ENCODE measurements around the gene KRT79. TPM values are rescaled to one million over a fixed set of nuclear protein-coding genes. Genes with fewer than 3 reads are reported as not detected.

KRT79 gene
- total RNA-seq, 2 experiments from 2014 or later: not detected

DNA sequence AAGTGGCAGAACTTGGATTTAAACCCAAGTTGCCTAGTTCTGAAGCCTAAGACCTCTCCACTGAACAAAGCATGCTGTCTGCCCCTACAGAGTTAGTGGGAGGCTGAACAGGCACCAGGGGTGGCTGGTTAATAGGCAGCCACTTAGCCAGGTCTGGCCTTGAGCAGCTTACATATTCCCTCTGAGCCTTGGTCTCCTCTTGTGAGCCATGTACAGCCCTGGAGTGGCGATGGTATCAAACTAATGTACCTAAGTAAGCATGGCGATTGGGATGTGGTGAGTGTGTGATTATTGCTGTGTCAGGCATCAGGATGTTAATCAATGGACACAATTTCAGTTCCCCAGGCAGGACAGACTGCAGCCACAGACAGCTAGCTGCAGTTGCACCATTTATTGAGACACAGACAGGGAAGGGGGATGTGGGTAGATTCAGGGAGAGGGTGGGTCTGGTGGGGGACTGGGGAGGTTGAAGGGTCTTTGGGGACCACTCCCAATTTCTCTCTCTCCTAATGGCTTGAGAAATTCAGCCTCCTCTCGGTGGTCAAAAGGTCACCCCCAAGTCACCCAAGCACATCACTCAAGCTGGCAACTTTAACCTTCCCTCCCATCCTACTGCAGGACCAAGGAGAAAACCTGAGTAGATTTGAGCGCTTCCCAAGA is 12.9 kb downstream of the KRT79 start:
- peaks cover 10% of the 10 kb centered on the region for H3K4me1 Mint-ChIP-seq (ENCODE audit: low read depth)
- H3K36me3 Mint-ChIP-seq (ENCODE audit: low read depth): no peaks in the 10 kb centered on the region

DNA sequence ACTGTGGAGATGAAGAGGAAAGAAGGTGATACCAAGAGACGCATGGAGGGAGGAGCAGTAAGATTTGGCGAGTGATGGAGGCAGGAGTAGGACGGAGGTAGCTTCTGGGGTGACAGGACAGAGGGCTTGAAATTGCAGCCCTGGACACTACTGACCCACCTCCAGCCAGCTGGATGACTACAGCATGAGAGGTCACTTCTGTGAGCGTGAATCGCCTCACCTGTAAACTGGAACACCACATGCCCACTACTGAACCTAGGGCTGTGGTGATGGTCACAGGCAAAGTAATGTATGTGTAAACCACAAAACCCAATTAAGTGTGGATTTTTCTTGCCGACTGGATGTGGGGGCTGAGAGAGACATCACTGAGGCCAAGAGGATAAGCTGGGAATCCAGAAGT is 13.6 kb downstream of the KRT79 start:
- intact Hi-C loops (cut with micrococcal nuclease): no loop called here
- no peak overlapping the region for H3K4me3 Mint-ChIP-seq
- no peak for DNase-seq
- no peaks in the 10 kb centered on the region for H3K36me3 Mint-ChIP-seq (ENCODE audit: low read depth)
- CTCF ChIA-PET: interaction anchor here (1.4 kb wide), 1 partner anchor 237 kb away, joined by 3 read pairs; no protein-coding TSS in a partner anchor
- H3K27ac Mint-ChIP-seq: no peak overlapping the region
- no peaks in the 10 kb centered on the region for H3K27me3 Mint-ChIP-seq (ENCODE audit: low read depth)
- H3K9me3 Mint-ChIP-seq: no peaks in the 10 kb centered on the region
- peaks cover 10% of the 10 kb centered on the region for H3K4me1 Mint-ChIP-seq (ENCODE audit: low read depth)

More for the DNA sequence above, 12.9 kb downstream of the KRT79 start:
- Mint-ChIP-seq H3K27ac (no peak overlapping the region), H3K4me3 (no peak overlapping the region), H3K27me3 (ENCODE audit: low read depth) (no peaks in the 10 kb centered on the region), H3K9me3 (no peaks in the 10 kb centered on the region)
- no peak for DNase-seq
- CTCF ChIA-PET: interaction anchor here (1.4 kb wide), 1 partner anchor 238 kb away, joined by 3 read pairs; no protein-coding TSS in a partner anchor
- intact Hi-C loops (cut with micrococcal nuclease): no loop called here

DNA sequence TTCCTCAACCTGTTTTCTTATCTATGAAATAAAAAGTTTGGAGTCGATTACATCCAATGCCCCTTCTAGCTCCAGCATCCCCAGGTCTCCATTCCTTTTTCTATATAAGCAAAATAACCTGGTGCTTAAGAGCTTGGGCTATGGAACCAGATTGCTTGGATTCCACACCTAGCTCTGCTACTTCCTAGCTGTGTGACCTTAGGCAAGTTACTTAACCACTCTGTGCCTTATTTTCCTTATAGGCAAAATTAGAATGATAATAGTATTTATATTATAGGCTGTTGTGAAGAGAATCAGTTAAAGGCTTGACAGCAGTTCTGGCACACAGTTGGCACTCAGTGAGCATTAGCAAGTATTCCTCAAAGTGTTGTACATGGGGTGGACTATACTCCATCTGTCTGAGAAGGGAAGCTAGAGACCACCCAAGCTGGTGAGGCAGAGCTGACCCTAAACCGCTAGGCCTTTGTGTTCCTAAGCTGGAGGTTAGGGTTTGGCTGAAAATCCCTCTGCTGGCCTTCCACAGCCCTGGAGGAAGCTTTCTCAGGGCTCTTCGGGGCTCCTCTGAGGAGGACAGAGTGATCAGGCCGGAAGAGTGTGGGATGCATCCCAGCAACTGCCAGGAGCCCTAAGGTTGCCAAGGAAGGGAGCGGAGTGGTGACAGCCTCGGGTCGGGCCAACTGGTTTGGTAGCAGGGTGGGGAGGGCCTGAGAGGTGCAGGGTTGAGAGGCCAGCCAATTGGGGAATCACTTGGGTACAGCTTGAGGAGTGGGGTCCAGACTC is 14.2 kb downstream of the KRT79 start:
- H3K36me3 Mint-ChIP-seq (ENCODE audit: low read depth): no peaks in the 10 kb centered on the region
- H3K27me3 Mint-ChIP-seq (ENCODE audit: low read depth): no peaks in the 10 kb centered on the region
- H3K9me3 Mint-ChIP-seq: no peaks in the 10 kb centered on the region
- H3K4me1 Mint-ChIP-seq (ENCODE audit: low read depth): peaks cover 10% of the 10 kb centered on the region
- no peak overlapping the region for H3K4me3 Mint-ChIP-seq
- no peak for DNase-seq
- intact Hi-C loops (cut with micrococcal nuclease): no loop called here
- CTCF ChIA-PET: interaction anchor here (0.6 to 1.4 kb wide), 3 partner anchors 62 to 598 kb away, joined by 3 read pairs; no protein-coding TSS in a partner anchor
- no peak overlapping the region for H3K27ac Mint-ChIP-seq

DNA sequence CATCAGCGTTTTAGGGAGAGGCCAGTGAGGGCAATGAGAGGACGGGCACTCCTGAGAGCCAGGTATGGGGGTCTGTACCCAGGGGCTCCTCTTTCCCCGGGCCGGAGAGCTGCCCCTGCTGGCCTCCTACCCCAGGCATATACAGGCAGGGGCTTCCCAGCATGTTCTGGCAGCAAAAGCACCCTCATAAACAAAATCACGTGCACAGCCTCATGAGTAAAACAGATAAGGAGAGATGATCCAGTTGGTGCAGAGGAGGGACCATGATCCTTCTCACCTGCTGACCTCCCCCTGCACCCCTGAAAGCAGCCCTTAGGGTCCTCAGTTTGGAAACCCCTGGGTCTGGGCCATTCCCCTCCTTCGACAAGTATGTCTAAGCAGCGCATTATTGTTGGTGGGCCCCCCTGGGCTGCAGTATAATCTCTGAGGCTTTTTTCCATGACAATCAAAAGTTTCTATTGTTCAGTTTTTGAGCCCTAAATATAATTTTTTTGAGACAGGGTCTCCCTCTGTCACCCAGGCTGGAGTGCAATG is 15.2 kb downstream of the KRT79 start:
- CTCF ChIA-PET: no interaction called here
- H3K27ac Mint-ChIP-seq: no peak overlapping the region

DNA sequence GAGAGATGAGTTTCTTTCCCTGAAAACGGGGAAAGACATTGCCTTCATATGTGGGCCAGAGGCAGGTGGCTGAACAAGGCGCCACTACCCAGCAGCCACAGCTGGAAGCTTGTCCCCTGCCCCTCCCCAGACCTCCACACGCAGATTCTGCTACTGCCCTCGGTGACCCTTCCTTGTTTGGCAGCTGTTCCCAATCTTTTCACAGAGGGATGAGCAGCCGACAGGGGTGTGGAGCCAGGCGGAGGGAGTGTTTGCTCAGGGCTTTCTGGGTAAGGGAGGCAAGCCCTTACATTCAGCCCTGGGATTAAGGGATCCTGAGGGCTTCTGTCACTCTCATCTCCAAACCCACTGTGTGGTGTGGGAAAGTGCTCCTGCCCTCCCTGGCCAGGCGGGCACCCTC is 15.7 kb downstream of the KRT79 start:
- no peak for DNase-seq
- Mint-ChIP-seq H3K36me3 (ENCODE audit: low read depth) (no peaks in the 10 kb centered on the region), H3K4me3 (no peak overlapping the region), H3K9me3 (no peaks in the 10 kb centered on the region), H3K27me3 (ENCODE audit: low read depth) (no peaks in the 10 kb centered on the region), H3K27ac (no peak overlapping the region), H3K4me1 (ENCODE audit: low read depth) (peaks cover 10% of the 10 kb centered on the region)
- CTCF ChIA-PET: interaction anchor here (1.5 kb wide), 1 partner anchor 61 kb away, joined by 3 read pairs; no protein-coding TSS in a partner anchor
- intact Hi-C loops (cut with micrococcal nuclease): no loop called here

More for the DNA sequence above, 15.2 kb downstream of the KRT79 start:
- intact Hi-C loops (cut with micrococcal nuclease): no loop called here
- Mint-ChIP-seq H3K9me3 (no peaks in the 10 kb centered on the region), H3K4me3 (no peak overlapping the region), H3K27me3 (ENCODE audit: low read depth) (no peaks in the 10 kb centered on the region), H3K36me3 (ENCODE audit: low read depth) (no peaks in the 10 kb centered on the region), H3K4me1 (ENCODE audit: low read depth) (peaks cover 10% of the 10 kb centered on the region)
- DNase-seq: no peak

DNA sequence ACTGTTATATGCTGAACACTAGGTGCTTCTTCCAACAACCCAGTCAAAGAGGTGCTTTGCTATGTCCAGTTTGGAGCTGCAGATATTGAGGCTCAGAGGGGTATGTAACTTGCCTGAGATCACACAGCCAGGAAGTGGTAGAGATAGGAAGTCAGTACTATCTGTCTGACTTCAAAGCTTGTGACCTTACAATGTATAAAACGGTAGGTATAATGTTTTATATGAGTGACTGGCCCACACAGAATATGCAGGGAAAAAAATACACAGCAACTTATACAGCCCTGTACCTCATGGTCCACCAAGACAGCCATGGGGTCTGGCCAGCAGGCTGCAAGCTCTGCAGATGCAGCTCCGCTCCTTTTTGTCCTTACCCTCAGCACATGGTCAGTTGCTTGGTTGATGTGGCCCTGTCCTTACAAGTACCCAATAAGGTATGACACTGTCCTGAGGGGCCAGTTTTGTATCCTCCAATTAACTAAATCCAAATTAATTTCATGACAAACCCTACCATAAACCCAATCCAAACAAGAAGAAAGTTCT is 16.3 kb downstream of the KRT79 start:
- Mint-ChIP-seq H3K27me3 (ENCODE audit: low read depth) (no peaks in the 10 kb centered on the region), H3K36me3 (ENCODE audit: low read depth) (no peaks in the 10 kb centered on the region), H3K4me1 (ENCODE audit: low read depth) (peaks cover 10% of the 10 kb centered on the region), H3K4me3 (no peak overlapping the region), H3K9me3 (no peaks in the 10 kb centered on the region), H3K27ac (no peak overlapping the region)
- CTCF ChIA-PET: interaction anchor here (1.5 kb wide), 1 partner anchor 62 kb away, joined by 3 read pairs; no protein-coding TSS in a partner anchor
- intact Hi-C loops (cut with micrococcal nuclease): no loop called here
- DNase-seq: no peak

DNA sequence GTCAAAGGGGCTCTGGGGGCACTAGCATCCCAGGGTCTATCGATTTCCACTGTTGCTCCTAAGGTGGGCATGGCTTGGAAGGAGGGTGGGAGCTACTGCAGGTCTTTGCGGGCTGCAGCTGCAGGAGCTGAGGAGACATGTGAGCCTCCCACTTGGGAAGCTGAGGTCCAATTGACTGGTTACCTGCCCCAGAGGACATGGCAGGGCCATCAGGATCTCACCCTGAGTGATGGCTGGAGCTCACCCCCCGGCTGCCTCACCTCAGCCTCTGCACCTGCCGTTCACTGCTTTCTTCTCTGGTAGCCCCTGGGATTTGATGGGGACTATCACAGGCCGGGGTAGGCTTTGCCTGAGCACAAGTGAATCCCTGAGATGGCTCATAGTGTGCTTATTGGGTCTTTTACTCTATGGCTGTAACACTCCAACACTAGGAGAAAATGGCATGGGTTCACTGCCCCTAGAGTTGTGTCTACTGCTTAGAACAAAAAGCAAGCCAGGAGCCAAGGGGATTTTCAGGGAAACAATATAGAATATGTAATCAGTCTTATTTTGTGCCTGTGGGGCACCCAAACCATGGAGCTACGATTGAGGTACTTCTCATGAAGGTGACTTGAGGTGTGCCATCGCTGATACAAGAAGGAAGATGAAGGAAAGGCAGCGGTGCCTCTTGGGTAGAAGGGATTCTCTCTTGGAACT is 17.0 kb downstream of the KRT79 start:
- DNase-seq: no peak
- intact Hi-C loops (cut with micrococcal nuclease): no loop called here
- no peak overlapping the region for H3K27ac Mint-ChIP-seq
- CTCF ChIA-PET: interaction anchor here (1.5 kb wide), 1 partner anchor 62 kb away, joined by 3 read pairs; no protein-coding TSS in a partner anchor
- H3K4me1 Mint-ChIP-seq (ENCODE audit: low read depth): peaks cover 10% of the 10 kb centered on the region
- H3K9me3 Mint-ChIP-seq: no peaks in the 10 kb centered on the region
- H3K27me3 Mint-ChIP-seq (ENCODE audit: low read depth): no peaks in the 10 kb centered on the region
- H3K36me3 Mint-ChIP-seq (ENCODE audit: low read depth): no peaks in the 10 kb centered on the region
- no peak overlapping the region for H3K4me3 Mint-ChIP-seq

DNA sequence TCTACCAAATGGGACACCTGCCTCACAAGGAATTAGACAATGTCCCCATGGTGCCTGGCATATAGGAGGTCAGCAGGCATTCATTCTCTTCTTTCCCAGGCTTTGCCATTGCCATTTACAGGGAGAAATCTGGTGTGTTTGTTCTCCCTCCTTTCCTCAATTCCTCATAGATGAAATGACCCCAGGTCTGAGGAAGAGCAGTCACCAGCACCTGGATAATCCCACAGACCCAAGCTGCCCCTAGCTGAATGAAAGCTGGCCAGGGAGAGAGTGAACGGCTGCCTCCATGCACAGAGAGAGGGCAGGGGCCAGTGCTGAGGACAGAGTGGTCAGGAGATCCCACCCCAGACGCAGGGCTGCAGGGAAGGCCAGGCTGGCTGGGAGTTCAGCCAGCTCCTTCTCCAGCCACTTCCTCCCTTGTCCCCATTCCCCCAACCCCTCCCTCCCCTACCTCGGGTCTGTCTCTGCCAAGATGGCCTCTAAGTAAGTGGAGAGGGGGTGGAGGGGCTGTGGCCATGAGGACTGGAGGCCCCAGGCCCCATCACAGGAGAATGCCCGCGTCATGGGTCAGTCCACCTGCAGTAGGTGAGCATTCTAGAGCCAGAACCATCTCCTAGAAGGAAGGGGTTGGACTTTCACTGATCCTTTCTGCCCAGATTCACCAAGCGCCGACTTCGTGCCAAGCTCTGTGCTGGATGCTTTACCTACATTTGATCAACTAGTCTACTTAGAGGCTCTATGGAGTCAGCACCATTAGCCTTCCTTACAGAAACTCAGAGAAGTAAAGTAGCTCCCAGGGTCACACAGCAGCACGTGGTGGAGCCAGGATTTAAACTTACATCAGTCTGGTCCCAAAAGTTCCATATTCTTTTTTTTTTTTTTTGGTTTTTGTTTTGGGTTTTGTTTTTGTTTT is 18.2 kb downstream of the KRT79 start:
- Mint-ChIP-seq H3K4me3 (no peak overlapping the region), H3K36me3 (ENCODE audit: low read depth) (no peaks in the 10 kb centered on the region), H3K9me3 (no peaks in the 10 kb centered on the region), H3K27me3 (ENCODE audit: low read depth) (no peaks in the 10 kb centered on the region), H3K4me1 (ENCODE audit: low read depth) (peaks cover 10% of the 10 kb centered on the region), H3K27ac (no peak overlapping the region)
- CTCF ChIA-PET: no interaction called here
- intact Hi-C loops (cut with micrococcal nuclease): no loop called here
- no peak for DNase-seq

DNA sequence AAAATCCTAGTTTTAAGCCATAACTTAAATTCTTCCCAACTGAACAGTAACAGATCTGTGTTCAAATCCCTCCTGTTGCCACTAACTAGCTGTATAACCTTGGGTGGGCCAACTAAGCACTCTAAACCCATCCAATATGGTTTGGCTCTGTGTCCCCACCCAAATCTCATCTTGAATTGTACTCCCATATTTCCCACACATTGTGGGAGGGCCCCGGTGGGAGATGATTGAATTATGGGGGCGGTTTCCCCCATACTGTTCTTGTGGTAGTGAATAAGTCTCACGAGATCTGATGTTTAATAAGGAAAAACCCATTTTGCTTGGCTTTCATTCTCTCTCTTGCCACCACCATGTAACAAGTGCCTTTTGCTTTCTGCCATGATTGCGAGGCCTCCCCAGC is 18.9 kb downstream of the KRT79 start:
- Mint-ChIP-seq H3K27me3 (ENCODE audit: low read depth) (no peaks in the 10 kb centered on the region), H3K9me3 (no peaks in the 10 kb centered on the region), H3K27ac (no peak overlapping the region), H3K4me1 (ENCODE audit: low read depth) (peaks cover 10% of the 10 kb centered on the region), H3K36me3 (ENCODE audit: low read depth) (no peaks in the 10 kb centered on the region), H3K4me3 (no peak overlapping the region)
- DNase-seq: no peak
- intact Hi-C loops (cut with micrococcal nuclease): no loop called here
- CTCF ChIA-PET: no interaction called here

DNA sequence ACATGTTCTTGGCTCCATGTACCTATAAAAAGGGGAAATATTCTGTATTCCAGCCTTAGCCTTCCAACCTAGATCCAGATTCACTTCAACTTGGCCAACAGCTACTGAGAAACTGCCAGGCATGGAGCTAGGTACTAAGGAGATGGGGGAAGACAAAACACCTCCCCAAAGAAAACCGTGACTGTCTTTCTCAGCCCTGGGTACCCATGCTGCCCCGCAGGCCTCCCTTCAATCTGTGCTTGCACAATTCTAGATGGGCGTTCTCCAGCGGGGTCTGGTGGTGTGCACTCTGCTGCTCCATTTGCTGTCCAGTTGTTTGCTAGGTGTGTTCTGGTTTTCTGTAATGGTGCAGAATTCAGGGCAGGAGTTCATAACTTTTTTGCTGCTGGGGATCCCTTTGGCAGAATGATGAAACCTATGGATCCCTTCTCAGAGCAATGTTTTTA is 19.4 kb downstream of the KRT79 start:
- DNase-seq: no peak
- CTCF ChIA-PET: no interaction called here
- Mint-ChIP-seq H3K36me3 (ENCODE audit: low read depth) (no peaks in the 10 kb centered on the region), H3K27ac (no peak overlapping the region), H3K27me3 (ENCODE audit: low read depth) (no peaks in the 10 kb centered on the region), H3K4me3 (no peak overlapping the region), H3K4me1 (ENCODE audit: low read depth) (peaks cover 10% of the 10 kb centered on the region), H3K9me3 (no peaks in the 10 kb centered on the region)
- intact Hi-C loops (cut with micrococcal nuclease): no loop called here

DNA sequence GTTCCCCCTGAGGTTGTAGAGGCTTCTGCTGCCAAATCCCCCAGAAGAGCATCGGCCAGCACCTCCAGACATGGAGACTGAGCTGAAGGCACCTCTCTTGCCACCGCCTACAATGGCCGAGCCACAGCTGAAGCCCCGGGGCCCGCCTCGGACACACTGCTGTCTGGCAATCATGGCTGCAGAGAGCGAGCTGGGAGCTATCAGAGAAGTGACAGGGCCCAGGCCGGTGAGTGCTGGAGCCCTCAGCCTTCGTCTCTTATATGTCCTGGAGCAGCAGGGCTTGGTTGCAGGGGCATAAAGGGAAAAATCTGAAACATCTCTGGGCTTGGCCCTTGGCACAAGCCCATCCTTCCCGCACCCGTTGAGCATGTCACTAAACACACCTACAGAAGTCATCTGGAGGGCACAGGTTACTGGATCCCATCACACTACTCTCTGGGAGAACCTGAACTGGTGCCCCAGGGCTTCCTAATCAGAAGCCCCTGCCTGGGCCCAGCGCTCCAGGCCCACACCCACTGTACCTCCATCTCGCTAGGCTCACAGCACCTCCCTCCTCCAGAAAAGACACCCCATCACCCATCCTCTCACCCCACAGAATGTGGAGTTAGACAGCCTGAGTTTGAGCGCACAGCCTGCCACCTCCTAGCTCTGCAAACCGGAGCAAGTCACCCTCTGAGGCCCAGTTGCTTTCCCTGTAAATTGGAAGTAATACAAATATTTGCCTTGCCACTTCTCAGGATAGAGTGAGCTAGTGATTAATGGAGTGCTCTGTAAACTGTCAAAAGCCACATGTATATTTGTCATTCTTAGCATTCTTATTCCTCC is 20.0 kb downstream of the KRT79 start, which contains the start of gene KRT4:
Gene KRT4, minus strand, starts transcription at position 232 of the 825 bp plus-strand sequence. Its CDS starts 58 bp downstream, at position 174.
- no peaks in the 10 kb centered on the region for H3K9me3 Mint-ChIP-seq
- DNase-seq: no peak
- H3K36me3 Mint-ChIP-seq (ENCODE audit: low read depth): no peaks in the 10 kb centered on the region
- intact Hi-C loops (cut with micrococcal nuclease): no loop called here
- H3K27ac Mint-ChIP-seq: no peak within 1 kb of the TSS
- no peak within 1 kb of the TSS for H3K4me3 Mint-ChIP-seq
- H3K4me1 Mint-ChIP-seq (ENCODE audit: low read depth): peaks cover 10% of the 10 kb centered on the region
- H3K27me3 Mint-ChIP-seq (ENCODE audit: low read depth): no peaks in the 10 kb centered on the region
- CTCF ChIA-PET: interaction anchor here (1.6 kb wide), 1 partner anchor 66 kb away, joined by 4 read pairs; no protein-coding TSS in a partner anchor
